Activated effector memory CD4-positive, alpha-beta T cell treated with Interleukin-2 at 50 U/mL for 16 hours (primary cell): ENCODE data around the gene SH3TC1.
A peak's percentile ranks its signal among the peaks of the same experiment; 100 is the strongest.

ENCODE experiments used
- DNase-seq: peaks from one replicate; pipeline ENCODE4 v3.0.0-alpha.2; 2020

SH3TC1 gene

DNA sequence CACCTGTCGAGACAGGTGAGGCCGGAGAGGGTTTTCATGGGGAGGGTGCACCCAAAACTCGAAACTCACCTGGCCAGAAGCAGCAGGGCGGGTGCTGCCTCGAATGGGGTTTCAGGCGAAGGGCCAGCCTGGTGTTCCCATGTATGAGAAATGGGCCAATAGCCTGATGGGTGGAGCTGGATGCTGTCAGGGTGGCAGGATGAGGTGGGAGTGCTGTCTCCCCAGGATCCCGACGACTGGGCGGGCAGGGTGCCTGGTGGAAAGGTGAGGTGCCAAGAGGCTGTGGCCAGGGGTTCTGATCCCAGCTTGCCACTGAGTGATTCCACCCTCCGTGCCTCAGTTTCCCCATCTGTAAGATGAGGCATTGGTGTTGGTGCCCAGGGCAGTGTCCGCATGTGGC lies 16.8 kb upstream of the SH3TC1 start:
- no peak for DNase-seq

DNA sequence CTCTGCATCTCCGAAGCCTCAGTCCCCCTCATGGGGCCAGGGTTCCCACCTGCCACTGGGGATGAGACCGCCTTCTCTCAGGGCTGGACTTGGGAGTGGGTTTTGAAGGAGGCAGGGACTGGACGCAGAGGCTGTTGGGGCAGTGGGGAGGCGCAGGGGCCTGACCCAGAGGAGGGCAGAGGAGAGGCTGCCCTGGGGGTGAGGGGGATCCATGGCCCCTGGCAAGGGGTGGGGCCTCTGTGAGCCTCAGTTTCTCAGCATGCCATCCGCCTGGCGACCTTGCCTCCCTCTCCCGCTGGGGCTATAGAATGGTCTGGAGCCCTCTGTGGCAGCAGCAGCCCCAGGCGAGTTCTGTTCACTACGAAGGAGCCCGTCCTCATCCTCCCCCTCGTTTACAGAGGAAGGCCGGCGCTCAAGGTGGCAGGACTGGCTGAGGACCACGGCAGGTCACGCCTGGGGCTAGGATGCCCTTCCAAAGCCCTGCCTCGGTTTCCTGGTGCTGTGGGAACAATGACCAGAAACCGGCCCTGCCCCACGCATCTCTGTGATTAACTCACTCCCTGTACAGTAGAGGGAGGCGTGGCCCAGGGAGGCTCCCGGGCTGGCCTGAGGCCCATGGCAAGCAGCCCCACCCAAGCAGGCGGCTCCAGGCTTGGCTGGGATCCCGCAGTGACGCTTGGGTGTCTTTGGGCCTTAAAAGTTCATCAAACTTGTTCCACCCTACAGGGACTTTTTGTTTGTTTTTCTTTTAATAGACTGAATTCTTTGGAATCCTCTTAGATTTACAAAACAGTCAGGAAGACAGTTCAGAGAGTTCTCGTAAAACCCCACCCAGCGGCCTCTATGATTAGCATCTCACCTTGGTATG lies 16.0 kb upstream of the SH3TC1 start:
- no peak for DNase-seq

DNA sequence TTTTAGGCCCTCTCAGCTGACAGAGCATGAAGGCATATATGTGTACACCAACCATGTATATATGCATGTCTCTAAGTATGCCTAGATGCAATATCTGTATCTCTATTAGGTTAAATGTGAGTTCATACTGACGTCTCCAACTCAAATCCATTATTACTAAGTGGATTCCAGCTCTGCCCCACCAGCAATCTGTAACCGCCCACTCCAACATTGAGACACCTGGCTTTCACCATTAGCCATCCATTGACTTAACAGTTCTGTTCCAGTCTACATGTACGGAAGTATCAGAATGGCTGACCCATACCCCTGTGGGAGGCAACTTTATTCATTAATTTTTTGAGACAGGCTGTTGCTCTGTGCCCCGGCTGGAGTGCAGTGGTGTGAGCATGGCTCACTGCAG lies 15.0 kb upstream of the SH3TC1 start:
- DNase-seq: no peak

DNA sequence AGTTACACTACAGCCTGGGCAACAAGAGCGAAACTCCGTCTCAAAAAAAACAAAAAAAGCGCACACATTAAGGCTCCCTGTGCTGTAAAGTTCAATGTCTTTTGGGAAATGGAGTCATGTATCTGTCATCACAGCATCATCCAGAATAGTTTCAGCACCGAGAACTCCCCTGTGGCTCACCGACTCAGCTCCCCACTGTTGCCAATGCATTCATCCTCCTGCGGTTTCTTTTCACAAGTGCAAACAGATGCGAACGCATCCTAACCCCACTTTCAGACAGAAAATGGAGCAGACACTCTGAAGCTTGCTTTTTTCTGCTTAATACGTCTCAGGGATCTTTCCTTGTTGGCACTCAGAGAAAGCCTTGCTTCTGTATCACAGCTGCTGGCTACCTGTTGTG lies 13.8 kb upstream of the SH3TC1 start:
- DNase-seq: no peak

DNA sequence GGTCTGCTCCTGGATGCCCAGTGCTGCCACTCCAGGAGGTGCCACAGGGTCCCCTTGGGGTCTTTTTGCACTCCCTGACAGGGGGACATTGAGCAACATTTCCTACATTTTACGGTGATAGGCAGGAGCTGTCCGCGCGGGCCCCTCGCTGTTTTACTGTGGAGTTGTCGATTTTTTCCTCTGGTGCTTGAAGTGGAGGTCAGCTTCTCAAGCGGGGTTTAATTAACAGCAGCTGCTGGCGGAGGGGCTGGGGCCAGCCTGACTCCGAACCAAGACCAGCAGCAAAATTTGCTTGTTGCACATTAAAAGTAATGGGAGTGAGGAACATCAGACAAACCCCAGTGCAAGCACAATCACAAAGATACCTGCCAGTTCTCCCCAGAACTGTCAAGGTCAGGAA lies 13.2 kb upstream of the SH3TC1 start:
- no peak for DNase-seq

DNA sequence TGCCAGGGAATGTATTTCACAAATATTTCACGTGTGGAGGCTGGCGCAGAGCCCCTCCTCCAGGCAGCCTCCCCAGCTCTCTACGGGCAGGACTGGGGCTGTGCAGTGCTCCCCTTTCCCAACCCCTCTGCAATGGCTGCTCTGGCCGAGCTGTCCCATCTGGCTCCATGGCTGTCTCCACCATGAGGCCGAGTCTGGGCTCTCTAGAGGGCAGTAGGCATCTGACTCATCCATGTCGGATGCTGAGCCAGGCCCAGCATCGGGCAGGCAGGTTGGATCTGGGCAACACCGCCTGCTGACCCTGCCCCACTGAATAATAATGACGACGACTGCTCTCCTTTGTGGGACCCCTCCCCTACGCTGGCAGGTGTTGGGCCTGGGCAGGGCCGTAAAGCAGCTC lies 11.0 kb upstream of the SH3TC1 start:
- no peak for DNase-seq

DNA sequence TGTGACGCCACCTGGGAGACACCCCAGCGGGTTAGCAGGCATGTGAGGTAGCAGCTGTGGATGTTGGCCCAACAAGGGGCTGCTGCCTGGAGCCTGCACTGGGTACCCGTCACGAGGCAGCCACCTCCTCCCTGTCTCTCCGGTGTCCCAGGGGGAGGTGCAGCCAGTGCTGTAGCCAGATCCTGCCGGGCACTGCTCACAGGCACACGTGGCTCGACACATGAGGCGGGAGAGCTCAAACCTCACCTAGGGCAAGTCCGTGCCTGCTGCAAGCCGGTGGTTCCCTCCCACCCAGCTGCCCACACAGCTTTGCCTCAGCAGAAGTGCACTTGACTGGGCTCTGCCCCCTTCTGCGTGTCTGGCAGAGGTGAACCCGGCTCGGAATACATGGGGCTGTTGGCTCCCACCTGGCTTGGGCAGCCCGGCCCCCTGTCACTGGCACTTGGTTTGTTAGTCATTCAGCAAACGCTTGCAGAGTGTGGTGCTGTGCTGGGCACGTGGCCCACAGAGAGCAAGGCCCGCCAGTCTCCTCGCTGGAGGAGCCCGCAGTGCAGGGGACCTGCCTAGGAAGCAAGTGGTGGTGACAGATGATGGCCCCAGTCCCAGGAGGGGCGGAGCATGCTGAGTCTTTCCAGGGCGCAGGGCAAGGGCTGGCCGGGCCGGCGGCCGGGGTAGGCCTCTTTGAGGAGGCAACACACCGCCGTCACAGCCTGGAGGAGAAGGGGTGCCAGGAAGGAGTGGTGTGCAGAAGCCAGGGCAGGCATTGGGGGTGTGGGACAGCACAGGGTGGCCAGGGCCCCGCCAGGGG lies 10.1 kb upstream of the SH3TC1 start:
- no peak for DNase-seq

DNA sequence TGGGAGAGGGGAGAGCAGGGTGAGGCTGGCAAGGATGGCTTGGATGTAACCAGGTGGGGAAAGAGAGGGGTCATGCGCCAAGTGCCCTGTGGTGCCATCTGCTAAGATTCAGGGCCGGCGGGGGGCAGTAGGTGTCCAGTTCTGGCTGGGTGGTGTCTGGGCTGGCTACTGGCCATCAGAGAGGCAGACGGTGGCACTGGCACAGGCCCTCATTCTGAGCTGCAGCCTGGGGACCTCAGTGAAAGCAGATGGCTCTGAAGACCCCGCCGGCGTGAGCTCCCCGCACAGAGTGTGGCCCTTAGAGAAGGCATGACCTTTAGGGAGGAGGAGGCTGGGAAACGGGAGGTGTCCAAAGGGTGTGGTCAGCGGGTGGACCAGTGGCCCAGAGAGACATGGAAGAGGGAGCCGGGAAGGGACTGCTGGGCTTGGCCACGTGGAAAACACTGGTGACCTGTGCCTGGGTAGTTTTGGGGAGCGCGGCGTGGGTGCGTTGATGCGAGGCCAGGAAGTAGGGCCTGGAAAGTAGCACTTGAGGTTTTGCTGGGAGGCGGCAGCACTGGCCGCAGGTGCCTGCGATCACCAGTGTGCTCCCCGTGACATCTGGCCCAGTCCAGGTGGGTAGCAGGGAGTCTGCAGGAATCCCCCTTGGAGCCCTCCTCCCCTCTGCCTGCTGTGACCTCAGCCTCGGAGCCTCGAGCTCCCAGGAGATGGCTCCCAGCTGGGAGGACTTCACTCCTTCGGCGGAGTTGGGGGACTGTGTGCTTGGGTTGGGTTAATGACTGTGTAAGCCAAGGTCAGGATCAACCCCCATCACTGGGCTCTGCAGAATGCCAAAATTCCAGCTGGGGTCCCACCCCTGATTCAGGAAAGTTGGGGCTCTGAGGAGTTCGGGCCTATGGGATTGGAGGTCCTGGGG lies 9.3 kb upstream of the SH3TC1 start:
- no peak for DNase-seq

DNA sequence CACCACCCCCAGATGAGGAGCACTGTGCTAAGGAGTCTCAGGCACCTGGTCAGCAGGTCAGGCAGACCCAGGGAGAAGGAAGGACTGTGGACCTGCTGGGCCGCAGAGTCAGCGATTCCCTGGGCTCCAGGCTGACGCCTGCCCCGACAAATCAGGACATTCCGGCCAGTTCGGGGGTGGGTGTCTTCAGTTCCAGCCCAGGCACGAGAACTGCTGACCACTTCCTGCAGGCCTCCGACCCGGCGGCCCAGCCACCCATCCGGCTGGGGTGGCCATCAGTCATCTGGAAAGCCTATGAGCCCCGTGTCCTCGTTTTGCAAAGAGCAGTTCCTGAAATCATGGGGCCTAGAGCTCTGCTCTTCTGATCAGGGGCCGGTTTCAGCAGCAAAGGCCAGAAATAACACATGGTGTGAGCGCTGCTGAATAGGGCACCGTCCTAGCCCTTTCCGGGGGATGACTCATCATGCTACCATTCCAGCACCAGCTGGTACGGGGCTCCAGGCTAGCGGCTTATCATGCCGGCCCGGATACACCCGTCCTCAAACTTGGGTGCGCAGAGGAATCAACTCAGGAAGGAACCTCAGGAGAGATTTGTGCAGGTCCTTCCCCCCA lies 7.8 kb upstream of the SH3TC1 start:
- DNase-seq: no peak

DNA sequence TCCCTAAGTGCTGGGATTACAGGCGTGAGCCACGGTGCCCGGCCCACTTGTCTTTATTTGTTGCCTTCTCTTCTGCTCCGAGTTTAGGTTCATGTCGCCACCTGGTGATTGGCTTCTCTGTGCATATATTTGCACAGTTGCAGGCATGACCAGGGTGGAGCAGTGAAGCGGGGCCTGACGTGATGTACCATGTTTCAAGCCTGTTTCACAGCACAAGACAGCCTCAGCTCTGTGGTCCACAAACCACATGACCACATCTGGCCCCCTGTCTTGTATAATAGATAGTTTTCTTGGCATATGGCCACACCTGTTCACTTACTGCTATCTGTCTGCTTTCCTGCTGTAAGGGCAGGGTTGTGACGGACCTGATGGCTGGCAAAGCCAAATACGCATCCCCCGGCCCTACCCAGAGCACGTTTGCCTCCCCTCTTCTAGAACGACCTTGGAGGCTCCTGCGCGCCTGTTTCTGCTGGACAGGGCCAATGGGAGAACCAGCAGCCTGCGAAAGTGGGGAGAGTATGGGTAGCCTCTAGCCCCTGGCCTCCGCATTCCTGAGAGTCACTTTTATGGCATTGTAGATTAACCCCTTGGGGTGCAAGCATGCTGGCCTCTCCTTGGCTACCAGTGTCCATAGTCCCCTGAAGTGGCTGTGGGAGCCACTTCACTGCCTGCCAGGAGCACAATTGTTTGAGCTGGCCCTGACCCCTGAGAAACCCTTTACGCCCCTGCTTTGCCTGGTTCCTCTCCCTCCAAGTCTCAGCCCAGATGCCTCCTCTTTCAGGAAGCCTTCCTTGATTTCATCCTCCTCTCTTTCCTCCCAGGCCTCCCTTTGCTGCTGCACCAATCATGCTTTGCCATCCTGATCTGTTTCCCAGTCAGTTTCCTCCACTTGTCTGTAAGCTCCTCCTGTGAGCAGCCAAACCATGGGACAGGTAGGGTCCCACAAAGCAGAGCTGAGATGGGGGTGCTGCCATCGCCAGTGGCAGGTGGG lies 6.0 kb upstream of the SH3TC1 start:
- no peak for DNase-seq

DNA sequence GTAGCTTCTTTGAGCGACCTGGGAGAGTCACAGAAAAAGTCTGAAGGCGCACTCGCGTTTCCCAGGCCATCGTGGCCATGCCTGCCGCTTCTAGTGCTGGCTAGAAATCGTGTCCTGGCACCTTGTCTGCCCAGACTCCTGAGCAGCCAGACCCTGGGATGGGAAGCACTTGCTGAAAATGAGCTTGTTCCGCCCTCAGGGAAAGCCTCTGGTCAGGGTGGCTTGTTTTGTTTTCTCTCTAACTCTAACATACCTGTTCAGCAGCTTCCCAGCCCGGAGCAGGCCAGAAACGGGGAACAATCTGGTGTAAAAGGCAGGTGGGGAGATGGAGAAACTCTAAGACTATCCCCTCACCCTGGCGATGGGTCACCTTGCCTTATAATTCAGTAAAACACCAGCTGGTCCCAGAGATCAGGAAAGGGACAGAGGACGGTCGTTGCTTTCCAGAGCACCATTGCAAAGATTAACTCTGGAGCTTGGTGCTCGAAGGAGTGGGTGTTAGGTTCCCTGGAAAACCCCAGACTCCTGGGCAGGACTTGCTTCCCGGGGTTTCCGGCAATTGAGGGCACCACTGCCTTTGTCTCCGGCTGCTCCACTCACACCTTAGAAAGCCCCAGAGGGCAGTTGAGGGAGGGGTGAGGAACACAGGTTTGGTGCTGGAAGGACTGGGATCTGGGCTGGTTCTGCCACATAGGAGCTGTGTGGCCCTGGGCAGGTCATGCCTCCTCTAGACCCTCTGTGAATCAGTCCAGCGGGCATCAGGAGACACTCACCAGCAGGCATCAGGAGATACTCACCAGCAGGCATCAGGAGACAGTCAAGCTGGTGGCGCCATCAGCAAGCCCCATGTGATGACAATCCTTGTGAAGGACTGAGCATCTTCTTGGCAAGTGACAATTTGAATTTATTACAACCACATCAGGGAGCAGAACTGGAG lies 4.5 kb upstream of the SH3TC1 start:
- no peak for DNase-seq

DNA sequence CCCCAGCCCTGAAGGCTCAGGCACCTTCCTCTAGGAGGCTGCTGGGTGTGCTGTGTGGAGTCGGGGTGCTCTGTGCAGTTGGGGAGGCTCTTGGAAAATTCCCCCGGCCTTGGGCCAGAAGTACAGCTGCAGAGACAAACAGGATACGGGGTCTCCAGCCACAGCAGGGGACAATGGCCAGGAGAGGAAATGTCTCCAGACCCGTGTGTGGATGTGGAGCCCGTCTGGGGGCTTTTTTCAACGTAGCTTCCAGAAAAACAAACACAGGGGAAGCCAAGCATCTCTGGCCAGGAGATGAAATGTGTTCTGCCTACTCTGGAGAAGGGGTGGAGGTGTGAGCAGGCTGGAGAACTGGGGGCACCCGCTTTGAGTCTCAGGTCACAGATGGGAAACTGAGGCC lies 3.7 kb upstream of the SH3TC1 start:
- DNase-seq: no peak

DNA sequence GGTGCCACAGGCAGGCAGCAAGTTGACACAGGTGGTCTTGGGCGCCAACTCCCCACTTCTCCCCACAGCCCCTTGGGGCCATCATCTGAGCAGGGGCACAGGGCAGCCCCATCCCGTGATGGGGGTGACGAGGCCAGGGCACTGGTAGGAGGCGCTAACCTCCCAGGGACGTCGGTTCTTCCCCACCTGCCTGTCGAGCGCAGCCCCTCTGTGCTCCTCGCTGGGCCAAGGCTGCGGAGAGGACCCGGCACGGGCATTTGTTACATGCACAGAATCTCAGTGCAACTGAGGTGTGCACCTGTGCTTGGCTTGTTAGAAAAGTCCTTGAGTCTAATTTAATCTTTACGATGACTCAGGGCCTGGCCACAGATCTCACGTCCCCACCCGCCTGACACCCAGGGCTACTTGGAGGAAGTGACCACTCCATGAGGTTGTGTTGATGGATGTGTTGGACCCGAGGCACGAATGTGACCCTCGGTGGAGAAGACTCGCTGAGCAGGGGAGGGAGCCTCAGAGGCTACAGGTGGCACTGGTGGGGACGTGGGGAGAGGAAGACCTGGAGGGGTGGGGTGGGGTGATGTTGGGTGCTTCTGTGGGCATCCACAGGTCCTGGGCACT lies 3.1 kb upstream of the SH3TC1 start:
- DNase-seq: no peak

DNA sequence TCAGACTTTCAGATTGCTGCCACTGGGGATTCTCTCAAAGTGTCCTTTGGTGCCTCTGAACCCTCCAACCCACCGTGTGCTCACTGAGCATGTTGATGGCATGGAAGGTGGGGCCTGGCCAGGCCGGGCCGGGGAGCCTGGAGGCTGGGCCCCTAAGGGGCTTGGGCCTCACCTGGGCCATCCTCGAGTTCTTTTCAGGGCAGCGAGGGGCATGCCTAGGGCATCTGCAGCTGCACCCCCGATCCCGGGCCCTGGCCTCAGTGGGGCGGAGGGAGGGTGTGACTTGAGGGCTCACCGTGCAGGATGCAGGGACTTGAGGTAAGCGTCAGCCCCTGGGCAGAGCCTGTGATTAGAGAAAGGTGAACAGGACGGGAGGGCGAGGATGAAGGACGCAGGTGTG lies 1.6 kb upstream of the SH3TC1 start:
- no peak for DNase-seq

DNA sequence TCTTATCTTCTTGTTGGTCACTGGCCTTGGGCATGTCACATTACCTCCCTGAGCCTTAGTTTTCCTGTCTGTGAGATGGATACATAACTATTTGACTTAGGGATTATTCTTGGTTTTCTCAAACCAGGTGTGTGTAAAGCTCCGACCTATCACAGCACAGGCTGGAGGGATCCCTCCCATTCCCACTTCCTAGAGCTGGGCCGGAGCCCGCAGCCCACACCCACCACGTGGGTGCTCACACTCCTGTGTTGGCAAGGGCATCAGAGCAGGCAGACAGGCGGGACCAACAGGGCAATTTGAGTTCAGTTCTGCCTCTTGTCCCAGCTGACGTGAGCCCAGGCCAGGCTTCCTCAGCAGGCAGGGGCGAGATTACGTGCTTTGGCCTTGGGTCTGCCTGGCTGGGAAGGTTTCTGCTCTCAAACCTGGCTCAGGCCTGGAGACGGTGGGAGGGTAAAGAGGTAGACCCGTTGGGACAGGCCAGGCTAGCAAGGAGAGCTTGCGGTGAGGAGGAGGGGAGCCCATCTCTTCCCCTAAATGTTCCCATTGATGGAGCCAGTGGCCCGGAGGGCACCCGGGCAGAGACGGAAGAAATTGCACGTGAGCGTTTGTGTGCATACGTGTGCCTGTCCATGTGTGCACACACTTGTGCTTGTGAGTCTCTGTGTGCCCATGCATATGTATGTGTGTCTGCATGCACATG lies 734 bp upstream of the SH3TC1 start:
- DNase-seq: no peak

DNA sequence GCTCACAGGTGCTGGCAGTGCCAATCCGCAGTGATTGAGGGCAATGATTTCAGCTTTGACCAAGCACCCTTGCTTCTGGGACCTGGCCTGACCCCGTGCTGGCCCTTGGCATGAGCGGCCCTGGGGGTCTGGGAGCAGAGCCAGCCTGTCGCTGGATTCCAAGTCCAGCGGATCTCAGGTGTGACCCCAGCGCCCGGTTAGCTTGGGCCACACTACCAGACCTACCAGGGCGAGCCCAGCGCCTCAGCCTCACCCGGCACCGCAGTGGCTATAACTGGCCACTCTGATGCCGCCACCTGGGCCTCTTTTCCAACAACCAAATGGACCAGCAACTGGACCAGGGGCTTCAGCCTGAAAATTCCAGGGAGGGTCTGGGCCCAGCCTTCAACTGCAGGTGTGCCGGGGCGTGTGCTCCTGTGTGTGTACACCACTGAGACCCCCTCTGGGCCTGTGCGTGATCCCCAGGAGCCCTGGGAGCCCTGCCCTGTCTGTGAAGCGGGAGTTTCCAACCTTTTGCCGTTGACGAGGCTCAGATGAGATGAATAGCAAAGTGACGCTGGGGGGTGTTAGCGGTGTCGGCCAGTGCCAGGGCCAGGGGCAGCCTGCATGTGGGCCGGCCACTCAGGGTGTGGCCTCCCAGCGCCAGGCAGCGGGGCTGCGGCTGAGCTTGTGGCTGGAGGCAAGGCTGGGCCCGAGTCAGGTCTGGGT lies 658 bp downstream of the SH3TC1 start:
- DNase-seq: no peak

DNA sequence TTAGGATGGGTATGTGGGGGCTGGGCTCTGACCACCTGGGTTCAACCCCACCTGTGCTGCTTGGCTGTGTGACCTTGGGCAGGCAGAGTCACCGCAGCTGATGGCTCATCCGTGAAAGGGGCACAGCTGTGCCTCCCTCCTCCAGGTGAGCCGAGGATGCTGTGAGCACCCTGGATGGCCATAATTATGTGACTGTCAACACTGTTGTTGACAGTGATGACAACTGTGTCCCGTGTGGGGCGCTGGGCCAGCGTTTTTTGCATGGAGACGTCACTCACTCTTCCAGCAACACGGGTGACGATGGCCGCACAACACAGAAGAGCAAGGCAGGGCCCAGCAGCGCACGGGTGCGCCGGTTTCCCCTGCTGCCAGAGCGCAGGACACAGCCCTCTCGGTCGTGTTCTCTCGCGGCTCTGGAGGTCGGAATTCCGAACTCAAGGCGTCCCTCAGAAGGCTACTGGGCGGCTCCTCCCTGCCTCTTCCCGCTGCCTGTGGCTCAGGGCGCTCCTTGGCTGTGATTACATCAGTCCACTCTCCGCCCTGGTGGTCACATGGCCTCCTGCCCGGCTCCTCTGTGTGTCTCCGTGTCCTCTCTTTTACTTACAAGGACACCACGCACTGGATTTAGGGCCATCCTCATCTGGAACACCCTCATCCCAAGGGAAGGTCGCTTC lies 1.3 kb downstream of the SH3TC1 start:
- peak; percentile 31 for DNase-seq

DNA sequence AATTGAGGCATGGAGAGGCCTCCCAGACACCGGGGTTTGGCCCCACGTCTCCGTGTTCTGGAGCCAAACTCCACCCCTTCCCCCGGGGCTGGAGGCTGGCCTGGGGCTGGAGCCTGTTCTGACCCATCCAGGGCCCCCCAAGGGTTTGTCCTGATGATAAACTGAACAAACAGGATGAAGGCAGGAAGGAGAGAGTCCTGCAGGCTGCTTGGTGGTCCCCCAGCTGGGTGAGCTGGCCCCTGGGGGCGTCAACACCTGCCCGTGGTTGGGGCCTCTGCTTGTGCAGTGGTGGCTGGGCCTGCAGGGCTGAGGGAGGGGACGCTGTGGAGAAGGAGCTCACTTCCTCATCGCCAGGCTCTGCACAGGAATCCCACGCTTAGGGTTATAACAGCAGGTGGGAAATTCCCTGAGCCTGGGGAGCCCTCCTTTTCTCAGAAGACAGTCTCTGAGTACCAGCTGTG lies 2.3 kb downstream of the SH3TC1 start:
- peak; percentile 25 for DNase-seq
